H1 (cell line): ENCODE results near the gene HDAC10. TPM values are rescaled to one million over a fixed set of nuclear protein-coding genes. Genes with fewer than 3 reads are reported as not detected.
A peak's percentile ranks its signal among the peaks of the same experiment; 100 is the strongest.

Experiments
- ASH2L ChIP-seq: fragments of 200-600, 300-600 bp; sonication (generic); IDR thresholded peaks from one replicate; pipeline ENCODE4 v1.7.1; 2017; ENCODE audit warnings: low read length
- BCL11A ChIP-seq, 2 experiments: IDR thresholded peaks; one replicate each; pipeline ENCODE4 v1.6.1; 2011; ENCODE audit warnings: low read depth in 2 of 2, low read length in 2 of 2, mild to moderate bottlenecking in 2 of 2
- FOSL1 ChIP-seq: IDR thresholded peaks from 2 replicates; pipeline ENCODE4 v1.6.1; 2011; ENCODE audit warnings: mild to moderate bottlenecking, low read depth, low read length, moderate library complexity; ENCODE audit not compliant: insufficient read depth
- GABPA ChIP-seq: IDR thresholded peaks from 2 replicates; pipeline ENCODE4 v1.6.1; 2011; ENCODE audit warnings: mild to moderate bottlenecking, low read length, moderate library complexity, borderline replicate concordance; ENCODE audit not compliant: insufficient read depth
- PHF8 ChIP-seq: fragments of 200-600 bp; sonication (generic); conservative IDR thresholded peaks from 2 replicates; pipeline ENCODE4 v1.7.1; 2012; ENCODE audit warnings: low read depth, mild to moderate bottlenecking, inconsistent platforms, low read length, moderate library complexity
- RAD21 ChIP-seq, 2 experiments: IDR thresholded peaks in 1 of 2; conservative IDR thresholded peaks in 1 of 2; 2 replicates each; pipeline ENCODE4 v1.6.1; 2011; ENCODE audit warnings: low read depth in 2 of 2, low read length in 2 of 2, improper control_type of control experiment in 1 of 2, inconsistent platforms in 1 of 2, mild to moderate bottlenecking in 1 of 2, moderate library complexity in 1 of 2
- TBP ChIP-seq: IDR thresholded peaks from 2 replicates; pipeline ENCODE4 v1.6.1; 2011; ENCODE audit warnings: low read depth, low read length, improper control_type of control experiment
- polyA plus RNA-seq, 7 experiments: library from polyadenylated mRNA; depleted of rRNA in 3 of 7; stranded (reverse) in 5 of 7; unstranded in 2 of 7; fragments of >200 nt in 5 of 7; fragments of 200-250 nt in 2 of 7; gene quantifications; 1 replicate in 5 of 7; 2 replicates in 1 of 7; 4 replicates in 1 of 7; pipeline versions ENCODE4 v1.2.1 to v1.2.3, GENCODE V29; 2011 to 2013; ENCODE audit warnings: missing spikeins in 2 of 7, mixed read lengths in 2 of 7
- total RNA-seq: library from RNA; stranded (reverse); fragmentation: NEBNext Ultra II Directional; extraction: Animal tissue kit (Norgen Biotek cat#: 25700); gene quantifications from 2 replicates; pipeline ENCODE4 v1.2.1, GENCODE V29; 2021
- TF ChIP-seq, protein P1 (sequence below): IDR thresholded peaks from 2 replicates; pipeline ENCODE4 v1.6.1; 2011; ENCODE audit warnings: low read length, improper control_type of control experiment

The HDAC10 gene
- total and polyA plus RNA-seq, 2 of the 8 experiments (the other 6 are each of a cell fraction or from before 2014, with no cell fraction given) = 11.2 to 26.4 TPM

DNA sequence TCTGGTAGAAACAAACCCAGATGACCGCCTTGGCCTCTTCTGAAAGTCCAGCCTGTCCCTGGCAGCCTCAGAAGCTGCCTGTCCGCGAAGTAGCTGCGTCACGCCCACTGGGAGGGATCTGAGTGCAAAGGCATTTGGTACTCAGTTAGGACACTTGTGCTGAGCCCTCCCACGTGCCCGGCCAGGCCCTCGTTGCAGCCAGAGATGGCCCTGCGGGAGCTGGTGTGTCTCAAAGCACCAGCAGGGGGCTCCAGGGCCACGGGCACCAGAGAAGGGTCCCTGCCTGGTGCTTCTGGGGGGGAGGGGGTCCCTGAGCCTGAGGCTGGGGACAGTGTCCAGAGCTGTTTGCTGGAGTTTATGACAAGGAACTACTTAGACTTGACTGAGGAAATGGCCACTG, 44.5 kb downstream of the HDAC10 start (continued):
- no peak for TF ChIP-seq FOSL1
- TF ChIP-seq ASH2L = no peak
- no peak for TF ChIP-seq PHF8
- TF ChIP-seq RAD21 (IDR thresholded peaks at IDR 0.05 in 1 of 2, conservative IDR thresholded peaks at IDR 0.05 in 1 of 2; ENCODE audit: low read depth in 2 of 2, low read length in 2 of 2) = peak; percentile 18 to 43; a peak in 2 of 4 replicates
- TF ChIP-seq, protein P1, sequence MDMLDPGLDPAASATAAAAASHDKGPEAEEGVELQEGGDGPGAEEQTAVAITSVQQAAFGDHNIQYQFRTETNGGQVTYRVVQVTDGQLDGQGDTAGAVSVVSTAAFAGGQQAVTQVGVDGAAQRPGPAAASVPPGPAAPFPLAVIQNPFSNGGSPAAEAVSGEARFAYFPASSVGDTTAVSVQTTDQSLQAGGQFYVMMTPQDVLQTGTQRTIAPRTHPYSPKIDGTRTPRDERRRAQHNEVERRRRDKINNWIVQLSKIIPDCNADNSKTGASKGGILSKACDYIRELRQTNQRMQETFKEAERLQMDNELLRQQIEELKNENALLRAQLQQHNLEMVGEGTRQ = no peak
- no peak for TF ChIP-seq BCL11A (IDR thresholded peaks at IDR 0.05; ENCODE audit: low read depth in 2 of 2, low read length in 2 of 2)
- 0 out of 2 replicates have a peak, but pooled peaks have one; percentile 38 for TF ChIP-seq GABPA
- TF ChIP-seq TBP = no peak
